WTC11 (cell line): ENCODE data around the gene ID3. TPM values are rescaled to one million over a fixed set of nuclear protein-coding genes. Genes with fewer than 3 reads are reported as not detected.

ENCODE experiments used
- ATAC-seq: fragments of 200-7000 bp; cut with Tn5 transposase; 2 replicates; pipeline ENCODE4 v1.10.0; 2021; ENCODE audit warnings: mild to moderate bottlenecking, moderate library complexity
- CTCF ChIA-PET: fragments of 300-600 bp; sonication (Branson Sonifier 250); formaldehyde crosslinking; loops from one replicate; lab custom pipeline; 2021; ENCODE audit warnings: antibody characterized with exemption; lab: Charles Lee
- POLR2A ChIA-PET: fragments of 350-600 bp; sonication (Branson Sonifier 250); formaldehyde crosslinking; loops from one replicate; lab custom pipeline; 2021; ENCODE audit warnings: antibody characterized with exemption; lab: Charles Lee
- DNase-seq: peaks from one replicate; pipeline ENCODE4 v3.0.0; 2021; ENCODE audit warnings: low spot score
- H3K27ac Mint-ChIP-seq: 2 replicates; pipeline ENCODE4 v1.8.0; 2021; ENCODE audit warnings: mixed read lengths
- H3K27me3 Mint-ChIP-seq: 2 replicates; pipeline ENCODE4 v1.8.0; 2021; ENCODE audit warnings: low read depth, mild to moderate bottlenecking, moderate library complexity, mixed read lengths
- H3K36me3 Mint-ChIP-seq: 2 replicates; pipeline ENCODE4 v1.8.0; 2021; ENCODE audit warnings: mixed read lengths
- H3K4me1 Mint-ChIP-seq: 2 replicates; pipeline ENCODE4 v1.8.0; 2022; ENCODE audit warnings: mixed read lengths
- H3K4me3 Mint-ChIP-seq: 2 replicates; pipeline ENCODE4 v1.8.0; 2021; ENCODE audit warnings: mild to moderate bottlenecking, moderate library complexity, mixed read lengths
- H3K9me3 Mint-ChIP-seq: 2 replicates; pipeline ENCODE4 v1.8.0; 2021; ENCODE audit warnings: mixed read lengths
- ATF6 ChIP-seq: sonication (generic); formaldehyde crosslinking; IDR thresholded peaks from 2 replicates; pipeline ENCODE4 v1.8.1; 2023; ENCODE audit warnings: mild to moderate bottlenecking, missing genetic modification reagents
- E2F5 ChIP-seq: sonication (generic); formaldehyde crosslinking; IDR thresholded peaks from 2 replicates; pipeline ENCODE4 v1.8.1; 2022; ENCODE audit warnings: mild to moderate bottlenecking, moderate library complexity, missing genetic modification reagents
- ESRRA ChIP-seq: sonication (generic); formaldehyde crosslinking; IDR thresholded peaks from 2 replicates; pipeline ENCODE4 v1.8.1; 2022; ENCODE audit warnings: mild to moderate bottlenecking, missing genetic modification reagents, borderline replicate concordance
- FOXK1 ChIP-seq: sonication (generic); formaldehyde crosslinking; IDR thresholded peaks from 2 replicates; pipeline ENCODE4 v1.8.0; 2022; ENCODE audit warnings: mild to moderate bottlenecking, moderate library complexity, missing genetic modification reagents
- FOXP4 ChIP-seq: sonication (generic); formaldehyde crosslinking; IDR thresholded peaks from 2 replicates; pipeline ENCODE4 v1.8.0; 2022; ENCODE audit warnings: mild to moderate bottlenecking, missing genetic modification reagents
- JUN ChIP-seq: sonication (generic); formaldehyde crosslinking; IDR thresholded peaks from 2 replicates; pipeline ENCODE4 v1.8.0; 2023; ENCODE audit warnings: mild to moderate bottlenecking, missing genetic modification reagents
- MYBL2 ChIP-seq: sonication (generic); formaldehyde crosslinking; IDR thresholded peaks from 2 replicates; pipeline ENCODE4 v1.8.1; 2023; ENCODE audit warnings: mild to moderate bottlenecking, moderate library complexity, missing genetic modification reagents
- SOX15 ChIP-seq: fragments of 250-450 bp; sonication (Bioruptor Pico); IDR thresholded peaks from 2 replicates; pipeline ENCODE4 v1.9.0; 2021; ENCODE audit warnings: mild to moderate bottlenecking
- SP1 ChIP-seq: sonication (generic); formaldehyde crosslinking; conservative IDR thresholded peaks from 2 replicates; pipeline ENCODE4 v1.8.1; 2022; ENCODE audit warnings: missing genetic modification reagents
- ZNF138 ChIP-seq: sonication (generic); formaldehyde crosslinking; conservative IDR thresholded peaks from 2 replicates; pipeline ENCODE4 v1.8.1; 2022; ENCODE audit warnings: mild to moderate bottlenecking, moderate library complexity, missing genetic modification reagents
- ZNF416 ChIP-seq: fragments of 250-450 bp; sonication (Bioruptor Pico); IDR thresholded peaks from 2 replicates; pipeline ENCODE4 v1.9.0; 2021; ENCODE audit warnings: mild to moderate bottlenecking, inconsistent platforms
- ZNF671 ChIP-seq: fragments of 250-450 bp; sonication (Bioruptor Pico); IDR thresholded peaks from 2 replicates; pipeline ENCODE4 v1.8.0; 2021; ENCODE audit warnings: mild to moderate bottlenecking
- total RNA-seq: library from RNA; stranded (reverse); gene quantifications from 3 replicates; pipeline ENCODE4 v1.2.3, GENCODE V29; 2021
- TF ChIP-seq, protein P1 (sequence below): fragments of 200-600 bp; IDR thresholded peaks from 2 replicates; pipeline ENCODE4 v1.8.0; 2022; ENCODE audit warnings: antibody characterized with exemption
- TF ChIP-seq, protein P2 (sequence below): sonication (generic); formaldehyde crosslinking; conservative IDR thresholded peaks from 2 replicates; pipeline ENCODE4 v1.8.1; 2023; ENCODE audit warnings: mild to moderate bottlenecking, low read depth, missing genetic modification reagents, moderate library complexity

ID3 gene
- total RNA-seq, 1 experiment from 2014 or later, result 168 TPM

GRCh38 chr1:23530087-23530746 is 29.1 kb downstream of the ID3 start:
- TF ChIP-seq ZNF671 (CRISPR knock-in tag) (no peak), FOXP4 (CRISPR knock-in tag) (no peak), MYBL2 (CRISPR knock-in tag) (no peak), SP1 (CRISPR knock-in tag) (no peak), ZNF138 (CRISPR knock-in tag) (no peak), ZNF416 (CRISPR knock-in tag) (no peak), ATF6 (CRISPR knock-in tag) (no peak), ESRRA (CRISPR knock-in tag) (no peak), FOXK1 (CRISPR knock-in tag) (no peak), JUN (CRISPR knock-in tag) (no peak), E2F5 (CRISPR knock-in tag) (no peak), SOX15 (CRISPR knock-in tag) (no peak)
- TF ChIP-seq, protein P1, sequence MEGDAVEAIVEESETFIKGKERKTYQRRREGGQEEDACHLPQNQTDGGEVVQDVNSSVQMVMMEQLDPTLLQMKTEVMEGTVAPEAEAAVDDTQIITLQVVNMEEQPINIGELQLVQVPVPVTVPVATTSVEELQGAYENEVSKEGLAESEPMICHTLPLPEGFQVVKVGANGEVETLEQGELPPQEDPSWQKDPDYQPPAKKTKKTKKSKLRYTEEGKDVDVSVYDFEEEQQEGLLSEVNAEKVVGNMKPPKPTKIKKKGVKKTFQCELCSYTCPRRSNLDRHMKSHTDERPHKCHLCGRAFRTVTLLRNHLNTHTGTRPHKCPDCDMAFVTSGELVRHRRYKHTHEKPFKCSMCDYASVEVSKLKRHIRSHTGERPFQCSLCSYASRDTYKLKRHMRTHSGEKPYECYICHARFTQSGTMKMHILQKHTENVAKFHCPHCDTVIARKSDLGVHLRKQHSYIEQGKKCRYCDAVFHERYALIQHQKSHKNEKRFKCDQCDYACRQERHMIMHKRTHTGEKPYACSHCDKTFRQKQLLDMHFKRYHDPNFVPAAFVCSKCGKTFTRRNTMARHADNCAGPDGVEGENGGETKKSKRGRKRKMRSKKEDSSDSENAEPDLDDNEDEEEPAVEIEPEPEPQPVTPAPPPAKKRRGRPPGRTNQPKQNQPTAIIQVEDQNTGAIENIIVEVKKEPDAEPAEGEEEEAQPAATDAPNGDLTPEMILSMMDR, result no peak
- TF ChIP-seq, protein P2, sequence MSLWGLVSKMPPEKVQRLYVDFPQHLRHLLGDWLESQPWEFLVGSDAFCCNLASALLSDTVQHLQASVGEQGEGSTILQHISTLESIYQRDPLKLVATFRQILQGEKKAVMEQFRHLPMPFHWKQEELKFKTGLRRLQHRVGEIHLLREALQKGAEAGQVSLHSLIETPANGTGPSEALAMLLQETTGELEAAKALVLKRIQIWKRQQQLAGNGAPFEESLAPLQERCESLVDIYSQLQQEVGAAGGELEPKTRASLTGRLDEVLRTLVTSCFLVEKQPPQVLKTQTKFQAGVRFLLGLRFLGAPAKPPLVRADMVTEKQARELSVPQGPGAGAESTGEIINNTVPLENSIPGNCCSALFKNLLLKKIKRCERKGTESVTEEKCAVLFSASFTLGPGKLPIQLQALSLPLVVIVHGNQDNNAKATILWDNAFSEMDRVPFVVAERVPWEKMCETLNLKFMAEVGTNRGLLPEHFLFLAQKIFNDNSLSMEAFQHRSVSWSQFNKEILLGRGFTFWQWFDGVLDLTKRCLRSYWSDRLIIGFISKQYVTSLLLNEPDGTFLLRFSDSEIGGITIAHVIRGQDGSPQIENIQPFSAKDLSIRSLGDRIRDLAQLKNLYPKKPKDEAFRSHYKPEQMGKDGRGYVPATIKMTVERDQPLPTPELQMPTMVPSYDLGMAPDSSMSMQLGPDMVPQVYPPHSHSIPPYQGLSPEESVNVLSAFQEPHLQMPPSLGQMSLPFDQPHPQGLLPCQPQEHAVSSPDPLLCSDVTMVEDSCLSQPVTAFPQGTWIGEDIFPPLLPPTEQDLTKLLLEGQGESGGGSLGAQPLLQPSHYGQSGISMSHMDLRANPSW (CRISPR knock-in tag), result no peak
- Mint-ChIP-seq H3K4me1 (peaks cover 28% of the 10 kb centered on the region), H3K27me3 (peaks cover 52% of the 10 kb centered on the region), H3K27ac (no peak overlapping the region), H3K9me3 (no peaks in the 10 kb centered on the region), H3K36me3 (no peaks in the 10 kb centered on the region), H3K4me3 (peak overlapping the region; percentile 55)
- ChIA-PET CTCF (interaction anchor here (0.6 to 5.9 kb wide), 11 partner anchors 10 to 161 kb away, joined by 3 to 58 read pairs (median 8); partner anchors contain the start of genes ASAP3 and RPL11), POLR2A (interaction anchor here (0.6 to 1.2 kb wide), 6 partner anchors 26 to 151 kb away, joined by 3 to 10 read pairs (median 3); partner anchors contain the start of gene ID3)
- ATAC-seq, result peak; percentile 8
- DNase-seq, result no peak
